Liver (tissue), 9 donors: Measurements from ENCODE around the gene PITPNC1. TPM values are rescaled to one million over a fixed set of nuclear protein-coding genes. Genes with fewer than 3 reads are reported as not detected.

Source experiments
- DNase-seq: peaks from one replicate; pipeline ENCODE4 v3.0.0-alpha.2; 2017; ENCODE audit warnings: low spot score
- H3K27ac ChIP-seq, 2 donors: one replicate each; pipeline ENCODE4 v1.7.0; 2013; ENCODE audit warnings: inconsistent platforms in 2 of 2, low read length in 2 of 2, control low read depth in 1 of 2, low read depth in 1 of 2, mild to moderate bottlenecking in 1 of 2
- H3K27me3 ChIP-seq, 4 donors: one replicate each; pipeline versions ENCODE4 v1.6.1 to v1.7.0; 2013; ENCODE audit warnings: low read length in 3 of 4, inconsistent platforms in 1 of 4, mild to moderate bottlenecking in 1 of 4, moderate library complexity in 1 of 4; ENCODE audit not compliant: control insufficient read depth in 4 of 4, insufficient read depth in 4 of 4
- H3K36me3 ChIP-seq, 4 donors: one replicate each; pipeline versions ENCODE4 v1.6.1 to v1.7.0; 2013; ENCODE audit warnings: low read length in 3 of 4, mild to moderate bottlenecking in 3 of 4, low read depth in 1 of 4, moderate library complexity in 1 of 4; ENCODE audit not compliant: control insufficient read depth in 4 of 4, insufficient read depth in 3 of 4
- H3K4me1 ChIP-seq, 4 donors: one replicate each; pipeline versions ENCODE4 v1.6.1 to v1.7.0; 2013; ENCODE audit warnings: low read length in 3 of 4, mild to moderate bottlenecking in 3 of 4, moderate library complexity in 1 of 4; ENCODE audit not compliant: control insufficient read depth in 4 of 4, insufficient read depth in 4 of 4
- H3K4me3 ChIP-seq, 3 donors: one replicate each; pipeline versions ENCODE4 v1.6.1 to v1.7.0; 2013; ENCODE audit warnings: low read length in 3 of 3, control low read depth in 1 of 3, low read depth in 1 of 3, mild to moderate bottlenecking in 1 of 3
- H3K9ac ChIP-seq, 2 donors: one replicate each; pipeline ENCODE4 v1.7.0; 2013; ENCODE audit warnings: low read length in 2 of 2, mild to moderate bottlenecking in 2 of 2, moderate library complexity in 2 of 2, control low read depth in 1 of 2, low read depth in 1 of 2
- H3K9me3 ChIP-seq, 4 donors: one replicate each; pipeline versions ENCODE4 v1.6.1 to v1.7.0; 2013; ENCODE audit warnings: low read length in 3 of 4; ENCODE audit not compliant: control insufficient read depth in 4 of 4
- FOXA1 ChIP-seq: IDR thresholded peaks from 2 replicates; pipeline ENCODE4 v1.6.1; 2016; ENCODE audit warnings: antibody characterized with exemption
- FOXA2 ChIP-seq: IDR thresholded peaks from 2 replicates; pipeline ENCODE4 v1.6.1; 2016; ENCODE audit warnings: antibody characterized with exemption
- GABPA ChIP-seq, 2 donors: IDR thresholded peaks in 1 of 2; conservative IDR thresholded peaks in 1 of 2; 2 replicates each; pipeline ENCODE4 v1.6.1; 2016; ENCODE audit warnings: antibody characterized with exemption in 2 of 2, mild to moderate bottlenecking in 1 of 2, moderate library complexity in 1 of 2
- HNF4A ChIP-seq, 2 donors: conservative IDR thresholded peaks; 2 replicates each; pipeline ENCODE4 v1.6.1; 2016; ENCODE audit warnings: antibody characterized with exemption in 2 of 2, mild to moderate bottlenecking in 2 of 2
- HNF4G ChIP-seq: IDR thresholded peaks from 2 replicates; pipeline ENCODE4 v1.6.1; 2016; ENCODE audit warnings: antibody characterized with exemption
- JUND ChIP-seq, 2 donors: IDR thresholded peaks; 2 replicates each; pipeline ENCODE4 v1.6.1; 2016; ENCODE audit warnings: antibody characterized with exemption in 2 of 2
- NR2F2 ChIP-seq: IDR thresholded peaks from 2 replicates; pipeline ENCODE4 v1.6.1; 2016; ENCODE audit warnings: antibody characterized with exemption
- RAD21 ChIP-seq, 2 donors: IDR thresholded peaks; 2 replicates each; pipeline ENCODE4 v1.6.1; 2016; ENCODE audit warnings: antibody characterized with exemption in 2 of 2, mild to moderate bottlenecking in 2 of 2
- RXRA ChIP-seq, 2 donors: IDR thresholded peaks; 2 replicates each; pipeline ENCODE4 v1.6.1; 2017 to 2018; ENCODE audit warnings: antibody characterized with exemption in 2 of 2, mild to moderate bottlenecking in 1 of 2
- SP1 ChIP-seq: IDR thresholded peaks from 2 replicates; pipeline ENCODE4 v1.6.1; 2018; ENCODE audit warnings: antibody characterized with exemption, mild to moderate bottlenecking
- TAF1 ChIP-seq: conservative IDR thresholded peaks from 2 replicates; pipeline ENCODE4 v1.6.1; 2016; ENCODE audit warnings: antibody characterized with exemption, mild to moderate bottlenecking
- YY1 ChIP-seq: IDR thresholded peaks from 2 replicates; pipeline ENCODE4 v1.6.1; 2016; ENCODE audit warnings: antibody characterized with exemption, mild to moderate bottlenecking
- WGBS: extraction: QIAGEN DNeasy Blood & Tissue Kit; methylation state at CpG from one replicate; pipeline ENCODE4 v1.1.7; 2013; 5-methylcytosine and 5-hydroxymethylcytosine counted together
- polyA plus RNA-seq, 2 donors: library from polyadenylated mRNA; stranded (reverse) in 1 of 2; unstranded in 1 of 2; fragments of 200-250 nt in 1 of 2; fragments of >200 nt in 1 of 2; fragmentation: Nextera tagmentation in 1 of 2; extraction: Ambion mirVana in 1 of 2; gene quantifications; one replicate each; pipeline versions ENCODE4 v1.2.1 to v1.2.3, GENCODE V29; 2013 to 2015
- total RNA-seq, 2 donors: library from RNA; depleted of rRNA; stranded (reverse); fragments of >200 nt; gene quantifications; one replicate each; pipeline ENCODE4 v1.2.3, GENCODE V29; 2014
- TF ChIP-seq, protein P1 (sequence below): IDR thresholded peaks from 2 replicates; pipeline ENCODE4 v1.6.1; 2016; ENCODE audit warnings: antibody characterized with exemption, mild to moderate bottlenecking
- TF ChIP-seq, protein P2 (sequence below): fragments of 150-350 bp; IDR thresholded peaks from 2 replicates; pipeline ENCODE4 v1.5.1; 2017; ENCODE audit warnings: improper control_type of control experiment, low read depth, low read length; ENCODE audit not compliant: missing input control
- TF ChIP-seq, protein P3 (sequence below): IDR thresholded peaks from 2 replicates; pipeline ENCODE4 v1.6.1; 2016; ENCODE audit warnings: antibody characterized with exemption
- TF ChIP-seq, protein P4 (sequence below): IDR thresholded peaks from 2 replicates; pipeline ENCODE4 v1.6.1; 2016; ENCODE audit warnings: antibody characterized with exemption
- donor health status: healthy.
- donor health status: healthy.
- donor health status: healthy.
- donor health status: healthy.
- donor health status: healthy.

PITPNC1 gene
- total and polyA plus RNA-seq, 4 donors = 2.3 to 10.2 (median 5.7) TPM

DNA sequence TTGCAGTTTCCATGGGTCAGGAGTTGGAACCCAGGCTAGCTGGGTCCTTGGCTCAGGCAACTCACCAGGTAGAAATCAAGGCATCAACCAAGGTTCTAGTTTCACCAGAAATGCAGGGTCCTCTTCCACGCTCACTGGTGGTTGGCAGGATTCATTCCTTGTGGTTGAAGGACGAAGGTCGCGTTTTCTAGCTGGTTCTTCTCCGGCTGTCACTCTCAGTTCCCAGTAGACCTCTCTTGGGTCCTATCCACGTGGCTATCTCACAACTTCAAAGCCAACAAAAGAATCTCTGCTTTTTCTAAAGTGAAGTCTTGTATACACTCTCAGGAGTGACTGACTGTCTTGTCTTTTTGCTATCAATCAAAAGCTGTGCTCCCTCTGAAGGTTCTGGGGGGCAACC is 194.4 kb downstream of the PITPNC1 start:
- no peak overlapping the region for H3K9ac ChIP-seq
- H3K27me3 ChIP-seq = no peaks in the 10 kb centered on the region
- H3K36me3 ChIP-seq = no peaks in the 10 kb centered on the region
- TF ChIP-seq HNF4A (conservative IDR thresholded peaks at IDR 0.05) = no peak
- TF ChIP-seq FOXA2 = no peak
- TF ChIP-seq GABPA (IDR thresholded peaks at IDR 0.05 in 1 of 2, conservative IDR thresholded peaks at IDR 0.05 in 1 of 2) = no peak
- TF ChIP-seq, protein P1, sequence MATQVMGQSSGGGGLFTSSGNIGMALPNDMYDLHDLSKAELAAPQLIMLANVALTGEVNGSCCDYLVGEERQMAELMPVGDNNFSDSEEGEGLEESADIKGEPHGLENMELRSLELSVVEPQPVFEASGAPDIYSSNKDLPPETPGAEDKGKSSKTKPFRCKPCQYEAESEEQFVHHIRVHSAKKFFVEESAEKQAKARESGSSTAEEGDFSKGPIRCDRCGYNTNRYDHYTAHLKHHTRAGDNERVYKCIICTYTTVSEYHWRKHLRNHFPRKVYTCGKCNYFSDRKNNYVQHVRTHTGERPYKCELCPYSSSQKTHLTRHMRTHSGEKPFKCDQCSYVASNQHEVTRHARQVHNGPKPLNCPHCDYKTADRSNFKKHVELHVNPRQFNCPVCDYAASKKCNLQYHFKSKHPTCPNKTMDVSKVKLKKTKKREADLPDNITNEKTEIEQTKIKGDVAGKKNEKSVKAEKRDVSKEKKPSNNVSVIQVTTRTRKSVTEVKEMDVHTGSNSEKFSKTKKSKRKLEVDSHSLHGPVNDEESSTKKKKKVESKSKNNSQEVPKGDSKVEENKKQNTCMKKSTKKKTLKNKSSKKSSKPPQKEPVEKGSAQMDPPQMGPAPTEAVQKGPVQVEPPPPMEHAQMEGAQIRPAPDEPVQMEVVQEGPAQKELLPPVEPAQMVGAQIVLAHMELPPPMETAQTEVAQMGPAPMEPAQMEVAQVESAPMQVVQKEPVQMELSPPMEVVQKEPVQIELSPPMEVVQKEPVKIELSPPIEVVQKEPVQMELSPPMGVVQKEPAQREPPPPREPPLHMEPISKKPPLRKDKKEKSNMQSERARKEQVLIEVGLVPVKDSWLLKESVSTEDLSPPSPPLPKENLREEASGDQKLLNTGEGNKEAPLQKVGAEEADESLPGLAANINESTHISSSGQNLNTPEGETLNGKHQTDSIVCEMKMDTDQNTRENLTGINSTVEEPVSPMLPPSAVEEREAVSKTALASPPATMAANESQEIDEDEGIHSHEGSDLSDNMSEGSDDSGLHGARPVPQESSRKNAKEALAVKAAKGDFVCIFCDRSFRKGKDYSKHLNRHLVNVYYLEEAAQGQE = no peak
- 92% methylated on average over 6 of the region's 6 CpGs for WGBS
- no peaks in the 10 kb centered on the region for H3K9me3 ChIP-seq
- H3K4me3 ChIP-seq = no peak overlapping the region
- H3K27ac ChIP-seq = no peak overlapping the region
- DNase-seq = no peak
- H3K4me1 ChIP-seq = no peaks in the 10 kb centered on the region

DNA sequence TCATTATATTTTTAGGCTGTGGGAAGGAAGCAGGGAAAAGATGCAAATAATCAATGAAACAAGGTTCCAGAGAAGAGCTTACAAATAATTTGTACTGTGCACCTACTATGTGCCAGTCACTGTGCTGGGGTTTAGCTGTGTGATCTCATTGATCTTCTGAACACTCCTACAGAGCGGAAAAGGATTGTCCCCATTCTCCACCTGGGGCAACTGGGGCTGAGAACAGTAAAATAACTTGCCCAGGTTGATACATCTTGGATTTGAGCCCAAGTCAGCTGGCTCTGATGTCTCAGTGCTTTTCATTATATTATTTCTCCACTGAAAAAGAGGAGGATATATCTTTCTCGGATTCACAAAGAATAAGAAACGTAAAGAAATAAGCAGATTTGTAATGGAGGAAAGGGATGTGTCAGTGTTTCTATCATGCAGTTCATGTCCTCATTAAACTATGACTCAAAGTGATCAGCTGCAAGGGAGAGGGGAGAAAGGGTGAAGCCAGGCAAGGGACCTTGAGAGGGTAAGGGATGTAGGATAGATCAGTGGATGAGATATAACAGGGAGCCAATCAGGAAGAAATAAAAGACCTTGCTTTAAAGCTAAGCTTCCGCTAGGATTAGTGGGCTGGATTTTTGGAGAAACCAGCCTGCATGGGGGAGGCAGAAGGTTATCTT is 197.0 kb downstream of the PITPNC1 start:
- Histone ChIP-seq H3K9me3 (no peaks in the 10 kb centered on the region), H3K4me1 (no peaks in the 10 kb centered on the region), H3K9ac (no peak overlapping the region), H3K27me3 (no peaks in the 10 kb centered on the region), H3K4me3 (no peak overlapping the region), H3K36me3 (no peaks in the 10 kb centered on the region), H3K27ac (no peak overlapping the region)
- WGBS = 94% methylated on average over 4 of the region's 4 CpGs
- no peak for DNase-seq
- TF ChIP-seq, protein P2, sequence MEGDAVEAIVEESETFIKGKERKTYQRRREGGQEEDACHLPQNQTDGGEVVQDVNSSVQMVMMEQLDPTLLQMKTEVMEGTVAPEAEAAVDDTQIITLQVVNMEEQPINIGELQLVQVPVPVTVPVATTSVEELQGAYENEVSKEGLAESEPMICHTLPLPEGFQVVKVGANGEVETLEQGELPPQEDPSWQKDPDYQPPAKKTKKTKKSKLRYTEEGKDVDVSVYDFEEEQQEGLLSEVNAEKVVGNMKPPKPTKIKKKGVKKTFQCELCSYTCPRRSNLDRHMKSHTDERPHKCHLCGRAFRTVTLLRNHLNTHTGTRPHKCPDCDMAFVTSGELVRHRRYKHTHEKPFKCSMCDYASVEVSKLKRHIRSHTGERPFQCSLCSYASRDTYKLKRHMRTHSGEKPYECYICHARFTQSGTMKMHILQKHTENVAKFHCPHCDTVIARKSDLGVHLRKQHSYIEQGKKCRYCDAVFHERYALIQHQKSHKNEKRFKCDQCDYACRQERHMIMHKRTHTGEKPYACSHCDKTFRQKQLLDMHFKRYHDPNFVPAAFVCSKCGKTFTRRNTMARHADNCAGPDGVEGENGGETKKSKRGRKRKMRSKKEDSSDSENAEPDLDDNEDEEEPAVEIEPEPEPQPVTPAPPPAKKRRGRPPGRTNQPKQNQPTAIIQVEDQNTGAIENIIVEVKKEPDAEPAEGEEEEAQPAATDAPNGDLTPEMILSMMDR = no peak
- TF ChIP-seq, protein P3, sequence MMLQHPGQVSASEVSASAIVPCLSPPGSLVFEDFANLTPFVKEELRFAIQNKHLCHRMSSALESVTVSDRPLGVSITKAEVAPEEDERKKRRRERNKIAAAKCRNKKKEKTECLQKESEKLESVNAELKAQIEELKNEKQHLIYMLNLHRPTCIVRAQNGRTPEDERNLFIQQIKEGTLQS = no peak
- TF ChIP-seq RAD21 (IDR thresholded peaks at IDR 0.05) (no peak), TAF1 (no peak)

DNA sequence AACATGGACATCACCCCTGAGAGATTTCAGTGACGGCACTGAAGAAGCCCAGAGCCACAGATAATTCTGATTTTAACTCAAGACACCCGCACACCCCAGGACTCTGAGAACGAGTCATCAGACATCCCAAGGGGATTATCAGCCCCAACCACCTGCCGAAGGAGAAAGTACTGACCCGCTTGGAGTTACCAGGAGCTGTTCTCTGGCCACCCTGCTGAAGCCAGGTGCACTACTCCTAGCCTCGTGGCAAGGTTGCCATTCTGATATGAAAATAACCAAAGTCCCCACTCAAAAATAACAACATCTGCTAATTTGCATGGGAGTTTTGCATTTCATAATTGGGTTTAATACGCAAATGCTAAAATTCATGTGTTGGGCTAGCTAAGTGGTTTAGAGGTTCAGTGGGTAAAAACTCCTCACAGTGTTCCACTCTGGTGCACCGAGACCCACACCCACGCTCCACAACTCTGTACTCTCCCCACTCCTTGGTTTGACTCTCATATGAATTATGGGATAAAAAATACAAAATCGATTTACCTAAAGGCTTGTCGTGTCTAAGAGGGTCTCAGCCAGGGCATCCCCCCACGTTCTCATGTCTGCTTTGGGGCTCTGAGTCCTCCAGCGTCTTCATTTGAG is 197.7 kb downstream of the PITPNC1 start:
- no peak overlapping the region for H3K9ac ChIP-seq
- 93% methylated on average over 13 of the region's 13 CpGs for WGBS
- H3K27me3 ChIP-seq = no peaks in the 10 kb centered on the region
- DNase-seq = no peak
- H3K4me3 ChIP-seq = no peak overlapping the region
- no peaks in the 10 kb centered on the region for H3K36me3 ChIP-seq
- H3K4me1 ChIP-seq = no peaks in the 10 kb centered on the region
- no peaks in the 10 kb centered on the region for H3K9me3 ChIP-seq
- H3K27ac ChIP-seq = no peak overlapping the region
- TF ChIP-seq, protein P3 = no peak
- TF ChIP-seq, protein P1 = no peak
- TF ChIP-seq SP1 (no peak), YY1 (no peak), HNF4G (no peak), NR2F2 (no peak), JUND (IDR thresholded peaks at IDR 0.05) (no peak), TAF1 (no peak), GABPA (IDR thresholded peaks at IDR 0.05 in 1 of 2, conservative IDR thresholded peaks at IDR 0.05 in 1 of 2) (no peak), RXRA (IDR thresholded peaks at IDR 0.05) (no peak), HNF4A (conservative IDR thresholded peaks at IDR 0.05) (no peak), FOXA1 (no peak)
- TF ChIP-seq, protein P4, sequence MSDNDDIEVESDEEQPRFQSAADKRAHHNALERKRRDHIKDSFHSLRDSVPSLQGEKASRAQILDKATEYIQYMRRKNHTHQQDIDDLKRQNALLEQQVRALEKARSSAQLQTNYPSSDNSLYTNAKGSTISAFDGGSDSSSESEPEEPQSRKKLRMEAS = no peak
